Gastrocnemius medialis (tissue), 4 donors: Measurements from ENCODE around the gene IQGAP2.

ENCODE experiments used
- POLR2A ChIP-seq, 2 donors: fragments of 450-650 bp; IDR thresholded peaks; one replicate each; pipeline ENCODE4 v1.6.1; 2017; ENCODE audit warnings: antibody characterized with exemption in 2 of 2, mild to moderate bottlenecking in 2 of 2, moderate library complexity in 2 of 2
- TF ChIP-seq, protein P1 (sequence below), 5 experiments: fragments of 450-650 bp in 3 of 5; fragments of 200-600 bp in 2 of 5; sonication (generic) in 2 of 5; IDR thresholded peaks in 4 of 5; conservative IDR thresholded peaks in 1 of 5; 1 replicate in 4 of 5; 2 replicates in 1 of 5; pipeline ENCODE4 v1.5.1; 2016 to 2019; ENCODE audit warnings: antibody characterized with exemption in 5 of 5, mild to moderate bottlenecking in 3 of 5, moderate library complexity in 3 of 5

DNA sequence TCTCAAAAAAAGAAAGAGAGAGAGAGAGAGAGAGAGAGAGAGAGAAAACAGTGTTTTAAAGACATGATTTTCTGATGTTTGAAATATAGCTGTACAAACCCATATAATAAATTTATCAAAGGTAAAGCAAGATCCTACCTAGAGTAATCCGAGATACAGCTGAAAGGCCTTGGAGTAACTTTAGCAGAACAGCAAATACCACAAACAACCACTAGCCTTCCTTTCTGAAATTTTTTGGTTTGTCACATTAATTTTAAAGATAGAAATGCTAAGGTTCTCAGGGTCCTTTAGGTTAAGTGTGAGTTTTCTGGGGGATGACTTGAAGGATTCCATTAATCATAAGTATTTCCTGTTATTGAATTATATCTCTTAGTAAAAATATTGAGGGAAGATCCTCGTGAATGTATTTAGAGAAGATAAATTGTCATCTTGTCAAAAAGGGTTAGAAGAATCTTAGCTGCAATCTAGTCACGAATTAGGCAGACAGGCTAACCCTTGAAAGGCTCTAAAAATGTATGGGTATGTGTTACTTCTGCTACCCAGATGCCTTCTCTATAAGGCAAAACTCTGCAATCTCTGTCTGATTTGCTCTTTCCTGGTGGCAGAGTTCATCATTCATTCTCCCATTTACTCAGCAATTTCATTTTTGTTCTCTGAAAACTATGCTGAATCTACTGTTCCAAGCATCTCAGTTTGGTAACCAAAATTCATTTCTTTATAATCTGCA is 192.8 kb downstream of the IQGAP2 start:
- TF ChIP-seq, protein P1, sequence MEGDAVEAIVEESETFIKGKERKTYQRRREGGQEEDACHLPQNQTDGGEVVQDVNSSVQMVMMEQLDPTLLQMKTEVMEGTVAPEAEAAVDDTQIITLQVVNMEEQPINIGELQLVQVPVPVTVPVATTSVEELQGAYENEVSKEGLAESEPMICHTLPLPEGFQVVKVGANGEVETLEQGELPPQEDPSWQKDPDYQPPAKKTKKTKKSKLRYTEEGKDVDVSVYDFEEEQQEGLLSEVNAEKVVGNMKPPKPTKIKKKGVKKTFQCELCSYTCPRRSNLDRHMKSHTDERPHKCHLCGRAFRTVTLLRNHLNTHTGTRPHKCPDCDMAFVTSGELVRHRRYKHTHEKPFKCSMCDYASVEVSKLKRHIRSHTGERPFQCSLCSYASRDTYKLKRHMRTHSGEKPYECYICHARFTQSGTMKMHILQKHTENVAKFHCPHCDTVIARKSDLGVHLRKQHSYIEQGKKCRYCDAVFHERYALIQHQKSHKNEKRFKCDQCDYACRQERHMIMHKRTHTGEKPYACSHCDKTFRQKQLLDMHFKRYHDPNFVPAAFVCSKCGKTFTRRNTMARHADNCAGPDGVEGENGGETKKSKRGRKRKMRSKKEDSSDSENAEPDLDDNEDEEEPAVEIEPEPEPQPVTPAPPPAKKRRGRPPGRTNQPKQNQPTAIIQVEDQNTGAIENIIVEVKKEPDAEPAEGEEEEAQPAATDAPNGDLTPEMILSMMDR (IDR thresholded peaks at IDR 0.05 in 4 of 5, conservative IDR thresholded peaks at IDR 0.05 in 1 of 5): no peak
- TF ChIP-seq POLR2A (IDR thresholded peaks at IDR 0.05): no peak
